ENCODE results near the gene LYZL2.

Gene LYZL2

GRCh38 chr10:30607814-30608213, 21.7 kb downstream of the LYZL2 start:
- TF ChIP-seq ESRRG (CRISPR knock-in tag; IDR thresholded peaks at IDR 0.05) (no peak), ZNF565 (CRISPR knock-in tag; conservative IDR thresholded peaks at IDR 0.05; ENCODE audit: low read depth) (no peak), OSR1 (CRISPR knock-in tag; IDR thresholded peaks at IDR 0.05) (no peak), RARB (CRISPR knock-in tag; IDR thresholded peaks at IDR 0.05) (no peak), ZNF70 (CRISPR knock-in tag; IDR thresholded peaks at IDR 0.05) (no peak), ZFP30 (CRISPR knock-in tag; IDR thresholded peaks at IDR 0.05) (no peak), ARNTL (CRISPR knock-in tag; IDR thresholded peaks at IDR 0.05; ENCODE audit: borderline replicate concordance, low read depth) (no peak), ZFP3 (CRISPR knock-in tag; IDR thresholded peaks at IDR 0.05) (no peak), CSRNP3 (CRISPR knock-in tag; IDR thresholded peaks at IDR 0.05) (no peak), ZC3H10 (CRISPR knock-in tag; IDR thresholded peaks at IDR 0.05) (no peak), TCF4 (CRISPR knock-in tag; IDR thresholded peaks at IDR 0.05; ENCODE audit: borderline replicate concordance) (no peak), CREB5 (CRISPR knock-in tag; IDR thresholded peaks at IDR 0.05; ENCODE audit: low read depth) (no peak), ISL1 (CRISPR knock-in tag; IDR thresholded peaks at IDR 0.05) (no peak), GLIS3 (CRISPR knock-in tag; IDR thresholded peaks at IDR 0.05) (no peak), ZNF8 (CRISPR knock-in tag; IDR thresholded peaks at IDR 0.05) (no peak)
- TF ChIP-seq, protein P1, sequence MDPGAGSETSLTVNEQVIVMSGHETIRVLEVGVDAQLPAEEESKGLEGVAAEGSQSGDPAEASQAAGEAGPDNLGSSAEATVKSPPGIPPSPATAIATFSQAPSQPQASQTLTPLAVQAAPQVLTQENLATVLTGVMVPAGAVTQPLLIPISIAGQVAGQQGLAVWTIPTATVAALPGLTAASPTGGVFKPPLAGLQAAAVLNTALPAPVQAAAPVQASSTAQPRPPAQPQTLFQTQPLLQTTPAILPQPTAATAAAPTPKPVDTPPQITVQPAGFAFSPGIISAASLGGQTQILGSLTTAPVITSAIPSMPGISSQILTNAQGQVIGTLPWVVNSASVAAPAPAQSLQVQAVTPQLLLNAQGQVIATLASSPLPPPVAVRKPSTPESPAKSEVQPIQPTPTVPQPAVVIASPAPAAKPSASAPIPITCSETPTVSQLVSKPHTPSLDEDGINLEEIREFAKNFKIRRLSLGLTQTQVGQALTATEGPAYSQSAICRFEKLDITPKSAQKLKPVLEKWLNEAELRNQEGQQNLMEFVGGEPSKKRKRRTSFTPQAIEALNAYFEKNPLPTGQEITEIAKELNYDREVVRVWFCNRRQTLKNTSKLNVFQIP (CRISPR knock-in tag; IDR thresholded peaks at IDR 0.05; ENCODE audit: borderline replicate concordance, low read depth), result no peak
- TF ChIP-seq, protein P2, sequence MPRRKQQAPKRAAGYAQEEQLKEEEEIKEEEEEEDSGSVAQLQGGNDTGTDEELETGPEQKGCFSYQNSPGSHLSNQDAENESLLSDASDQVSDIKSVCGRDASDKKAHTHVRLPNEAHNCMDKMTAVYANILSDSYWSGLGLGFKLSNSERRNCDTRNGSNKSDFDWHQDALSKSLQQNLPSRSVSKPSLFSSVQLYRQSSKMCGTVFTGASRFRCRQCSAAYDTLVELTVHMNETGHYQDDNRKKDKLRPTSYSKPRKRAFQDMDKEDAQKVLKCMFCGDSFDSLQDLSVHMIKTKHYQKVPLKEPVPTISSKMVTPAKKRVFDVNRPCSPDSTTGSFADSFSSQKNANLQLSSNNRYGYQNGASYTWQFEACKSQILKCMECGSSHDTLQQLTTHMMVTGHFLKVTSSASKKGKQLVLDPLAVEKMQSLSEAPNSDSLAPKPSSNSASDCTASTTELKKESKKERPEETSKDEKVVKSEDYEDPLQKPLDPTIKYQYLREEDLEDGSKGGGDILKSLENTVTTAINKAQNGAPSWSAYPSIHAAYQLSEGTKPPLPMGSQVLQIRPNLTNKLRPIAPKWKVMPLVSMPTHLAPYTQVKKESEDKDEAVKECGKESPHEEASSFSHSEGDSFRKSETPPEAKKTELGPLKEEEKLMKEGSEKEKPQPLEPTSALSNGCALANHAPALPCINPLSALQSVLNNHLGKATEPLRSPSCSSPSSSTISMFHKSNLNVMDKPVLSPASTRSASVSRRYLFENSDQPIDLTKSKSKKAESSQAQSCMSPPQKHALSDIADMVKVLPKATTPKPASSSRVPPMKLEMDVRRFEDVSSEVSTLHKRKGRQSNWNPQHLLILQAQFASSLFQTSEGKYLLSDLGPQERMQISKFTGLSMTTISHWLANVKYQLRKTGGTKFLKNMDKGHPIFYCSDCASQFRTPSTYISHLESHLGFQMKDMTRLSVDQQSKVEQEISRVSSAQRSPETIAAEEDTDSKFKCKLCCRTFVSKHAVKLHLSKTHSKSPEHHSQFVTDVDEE (CRISPR knock-in tag; IDR thresholded peaks at IDR 0.05), result no peak
- TF ChIP-seq, protein P3, sequence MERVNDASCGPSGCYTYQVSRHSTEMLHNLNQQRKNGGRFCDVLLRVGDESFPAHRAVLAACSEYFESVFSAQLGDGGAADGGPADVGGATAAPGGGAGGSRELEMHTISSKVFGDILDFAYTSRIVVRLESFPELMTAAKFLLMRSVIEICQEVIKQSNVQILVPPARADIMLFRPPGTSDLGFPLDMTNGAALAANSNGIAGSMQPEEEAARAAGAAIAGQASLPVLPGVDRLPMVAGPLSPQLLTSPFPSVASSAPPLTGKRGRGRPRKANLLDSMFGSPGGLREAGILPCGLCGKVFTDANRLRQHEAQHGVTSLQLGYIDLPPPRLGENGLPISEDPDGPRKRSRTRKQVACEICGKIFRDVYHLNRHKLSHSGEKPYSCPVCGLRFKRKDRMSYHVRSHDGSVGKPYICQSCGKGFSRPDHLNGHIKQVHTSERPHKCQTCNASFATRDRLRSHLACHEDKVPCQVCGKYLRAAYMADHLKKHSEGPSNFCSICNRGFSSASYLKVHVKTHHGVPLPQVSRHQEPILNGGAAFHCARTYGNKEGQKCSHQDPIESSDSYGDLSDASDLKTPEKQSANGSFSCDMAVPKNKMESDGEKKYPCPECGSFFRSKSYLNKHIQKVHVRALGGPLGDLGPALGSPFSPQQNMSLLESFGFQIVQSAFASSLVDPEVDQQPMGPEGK (CRISPR knock-in tag; IDR thresholded peaks at IDR 0.05; ENCODE audit: borderline replicate concordance), result no peak
- ATAC-seq, result no peak

GRCh38 chr10:30606313-30606712, 23.2 kb downstream of the LYZL2 start:
- no peak for TF ChIP-seq SNAI2 (CRISPR knock-in tag; IDR thresholded peaks at IDR 0.05)
- no peak for TF ChIP-seq ESRRG (CRISPR knock-in tag; IDR thresholded peaks at IDR 0.05)
- no peak for TF ChIP-seq ZFP30 (CRISPR knock-in tag; IDR thresholded peaks at IDR 0.05)
- no peak for TF ChIP-seq ZNF8 (CRISPR knock-in tag; IDR thresholded peaks at IDR 0.05)
- TF ChIP-seq, protein P1 (CRISPR knock-in tag; IDR thresholded peaks at IDR 0.05; ENCODE audit: borderline replicate concordance, low read depth), result no peak
- TF ChIP-seq ISL1 (CRISPR knock-in tag; IDR thresholded peaks at IDR 0.05), result no peak
- no peak for TF ChIP-seq ZFP3 (CRISPR knock-in tag; IDR thresholded peaks at IDR 0.05)
- no peak for TF ChIP-seq CSRNP3 (CRISPR knock-in tag; IDR thresholded peaks at IDR 0.05)
- TF ChIP-seq RARB (CRISPR knock-in tag; IDR thresholded peaks at IDR 0.05), result no peak
- TF ChIP-seq PPARA (CRISPR knock-in tag; IDR thresholded peaks at IDR 0.05; ENCODE audit: borderline replicate concordance), result no peak
- no peak for TF ChIP-seq TOX (CRISPR knock-in tag; IDR thresholded peaks at IDR 0.05; ENCODE audit: borderline replicate concordance)
- no peak for TF ChIP-seq ZC3H10 (CRISPR knock-in tag; IDR thresholded peaks at IDR 0.05)
- peak; percentile 29; the same call in 2 of the 3 replicates for ATAC-seq

DNA sequence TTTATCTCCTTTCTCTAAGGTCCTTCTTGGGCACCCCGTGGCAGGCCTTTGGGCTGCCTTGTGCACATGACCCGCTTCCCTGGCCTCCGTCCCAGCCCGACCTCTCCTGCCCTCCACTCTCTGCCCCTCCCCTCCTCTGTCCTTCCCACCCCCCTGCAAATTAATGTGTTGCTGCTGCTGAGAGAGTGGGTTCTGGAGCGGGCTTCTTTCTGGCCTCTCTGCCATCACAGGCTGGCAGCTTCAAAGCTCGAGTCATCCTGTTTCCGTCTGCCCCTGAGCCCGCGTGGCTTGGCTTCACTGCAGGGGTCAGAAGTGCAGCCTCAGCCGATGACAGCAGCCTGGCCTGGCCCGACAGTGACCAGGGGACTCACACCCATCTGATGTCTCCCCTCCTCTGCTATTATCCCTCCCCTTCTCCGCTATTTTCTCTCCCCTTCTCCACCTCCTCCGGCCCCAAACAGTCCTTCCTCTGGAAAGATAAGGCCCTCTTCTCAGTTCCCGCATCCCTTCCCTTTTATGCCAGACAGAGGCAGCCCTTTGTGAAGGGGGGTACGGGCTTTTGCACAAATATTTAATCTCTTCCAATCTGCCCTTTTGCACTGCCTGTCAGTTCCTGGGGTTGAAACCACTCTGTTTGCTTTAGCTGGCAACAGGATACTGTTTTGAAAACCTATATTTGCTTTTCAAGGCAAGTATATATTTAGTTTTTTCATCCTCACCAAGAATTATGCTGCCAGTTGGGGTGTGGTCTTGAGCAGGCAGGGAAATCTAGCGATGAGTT, 24.0 kb downstream of the LYZL2 start:
- peak; percentile 82 for ATAC-seq
